Fibroblast of lung (primary cell): ENCODE results near the gene ATXN1.

ENCODE experiments used
- EZH2 ChIP-seq: IDR thresholded peaks from 2 replicates; pipeline ENCODE4 v1.5.1; 2012; ENCODE audit warnings: low read length, control low read depth, mild to moderate bottlenecking; ENCODE audit errors: missing control alignments
- TF ChIP-seq, protein P1 (sequence below), 2 donors: IDR thresholded peaks in 1 of 2; conservative IDR thresholded peaks in 1 of 2; 1 replicate in 1 of 2; 2 replicates in 1 of 2; pipeline ENCODE4 v1.5.1; 2011 to 2012; ENCODE audit warnings: low read length in 2 of 2, control low read depth in 1 of 2, inconsistent platforms in 1 of 2, low read depth in 1 of 2, mild to moderate bottlenecking in 1 of 2

DNA sequence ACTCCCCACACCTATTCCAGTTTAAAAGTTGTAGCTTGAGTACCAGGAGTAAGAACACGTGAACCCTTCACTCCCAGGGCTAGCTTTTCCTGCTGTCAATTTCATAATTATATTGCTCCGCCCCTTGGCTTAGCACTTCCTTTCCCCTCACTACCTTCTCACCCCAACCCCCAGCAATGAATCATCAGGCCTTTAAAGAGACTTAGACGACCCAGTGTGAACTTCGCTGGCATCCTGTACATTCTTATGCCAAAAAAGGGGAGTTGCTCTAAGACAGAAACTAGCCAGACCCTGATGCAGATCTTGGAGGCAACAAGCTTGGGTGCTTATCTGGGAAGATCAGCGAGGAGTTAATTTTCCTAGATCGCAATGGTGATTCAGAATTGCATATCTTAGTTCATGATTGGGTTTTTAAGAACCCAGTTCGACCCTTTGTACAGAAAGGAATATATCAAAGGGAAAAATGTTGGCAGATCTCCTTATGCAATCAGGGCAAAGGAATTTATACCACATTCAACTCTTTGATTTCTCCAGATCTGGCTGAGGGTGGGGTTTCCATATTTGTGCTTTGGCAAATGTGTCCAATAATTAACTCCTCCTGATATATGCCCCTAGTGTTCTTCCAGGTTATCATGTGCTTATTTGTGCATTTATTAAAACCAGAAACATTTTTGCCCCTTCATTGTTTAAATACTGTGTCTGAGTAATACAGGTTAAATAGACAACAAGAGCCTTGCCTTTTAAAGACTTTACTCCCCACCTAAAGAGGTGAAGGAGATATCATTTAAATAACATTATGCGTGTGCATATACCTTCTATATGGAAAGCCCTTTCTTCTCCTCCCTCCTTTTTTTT, 8.1 kb upstream of the ATXN1 start:
- TF ChIP-seq, protein P1, sequence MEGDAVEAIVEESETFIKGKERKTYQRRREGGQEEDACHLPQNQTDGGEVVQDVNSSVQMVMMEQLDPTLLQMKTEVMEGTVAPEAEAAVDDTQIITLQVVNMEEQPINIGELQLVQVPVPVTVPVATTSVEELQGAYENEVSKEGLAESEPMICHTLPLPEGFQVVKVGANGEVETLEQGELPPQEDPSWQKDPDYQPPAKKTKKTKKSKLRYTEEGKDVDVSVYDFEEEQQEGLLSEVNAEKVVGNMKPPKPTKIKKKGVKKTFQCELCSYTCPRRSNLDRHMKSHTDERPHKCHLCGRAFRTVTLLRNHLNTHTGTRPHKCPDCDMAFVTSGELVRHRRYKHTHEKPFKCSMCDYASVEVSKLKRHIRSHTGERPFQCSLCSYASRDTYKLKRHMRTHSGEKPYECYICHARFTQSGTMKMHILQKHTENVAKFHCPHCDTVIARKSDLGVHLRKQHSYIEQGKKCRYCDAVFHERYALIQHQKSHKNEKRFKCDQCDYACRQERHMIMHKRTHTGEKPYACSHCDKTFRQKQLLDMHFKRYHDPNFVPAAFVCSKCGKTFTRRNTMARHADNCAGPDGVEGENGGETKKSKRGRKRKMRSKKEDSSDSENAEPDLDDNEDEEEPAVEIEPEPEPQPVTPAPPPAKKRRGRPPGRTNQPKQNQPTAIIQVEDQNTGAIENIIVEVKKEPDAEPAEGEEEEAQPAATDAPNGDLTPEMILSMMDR (conservative IDR thresholded peaks at IDR 0.05 in 1 of 2, IDR thresholded peaks at IDR 0.05 in 1 of 2; ENCODE audit: low read depth in 1 of 2, low read length in 2 of 2) = no peak
- TF ChIP-seq EZH2 = no peak
